HG02571 (cell line): ENCODE measurements around the gene BOLL.
"Not testable (repeated sequence)": the region's sequence is repeated elsewhere in the genome, so short reads cannot be mapped to it uniquely, and the experiment has no call there.

ENCODE experiments used
- ATAC-seq: cut with Tn5 transposase; IDR thresholded peaks from one replicate; pipeline ENCODE4 v1.9.1; 2021; ENCODE audit warnings: mild to moderate bottlenecking, moderate library complexity; ENCODE audit not compliant: unreplicated experiment

BOLL gene

DNA sequence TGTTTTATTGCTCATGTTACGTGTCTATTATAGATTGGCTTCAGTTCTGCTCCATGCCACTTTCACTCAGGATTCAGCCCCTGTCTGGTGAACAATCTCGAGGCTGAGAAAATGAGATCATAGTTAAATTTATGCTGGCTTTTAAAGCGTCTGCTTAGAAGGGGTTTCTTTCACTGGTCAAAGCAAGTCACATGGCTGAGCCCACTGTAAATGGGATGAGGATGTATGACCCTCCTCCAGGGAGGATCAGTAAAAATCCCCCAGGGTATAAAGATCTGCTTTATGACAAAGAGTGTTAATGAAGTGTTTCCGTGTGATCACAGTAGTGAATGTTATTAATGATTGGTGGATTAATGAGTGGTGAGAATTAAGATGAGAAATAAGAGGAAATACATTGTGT is 13.1 kb upstream of the BOLL start:
- no peak for ATAC-seq

DNA sequence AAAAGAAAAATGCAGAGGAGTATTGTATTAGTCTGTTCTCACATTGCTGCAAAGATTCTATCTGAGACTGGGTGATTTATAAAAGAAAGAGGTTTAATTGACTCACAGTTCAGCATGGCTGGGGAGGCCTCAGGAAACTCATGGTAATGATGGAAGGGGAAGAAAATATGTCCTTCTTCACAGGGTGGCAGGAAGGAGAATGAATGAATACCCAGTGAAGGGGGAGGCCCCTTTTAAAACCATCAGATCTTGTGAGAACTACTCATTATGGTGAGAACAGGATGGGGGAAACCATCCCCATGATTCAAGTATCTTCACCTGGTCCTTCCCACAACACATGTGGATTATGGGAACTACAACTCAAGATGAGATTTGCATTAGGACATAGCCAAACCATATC is 10.2 kb upstream of the BOLL start:
- no peak for ATAC-seq

DNA sequence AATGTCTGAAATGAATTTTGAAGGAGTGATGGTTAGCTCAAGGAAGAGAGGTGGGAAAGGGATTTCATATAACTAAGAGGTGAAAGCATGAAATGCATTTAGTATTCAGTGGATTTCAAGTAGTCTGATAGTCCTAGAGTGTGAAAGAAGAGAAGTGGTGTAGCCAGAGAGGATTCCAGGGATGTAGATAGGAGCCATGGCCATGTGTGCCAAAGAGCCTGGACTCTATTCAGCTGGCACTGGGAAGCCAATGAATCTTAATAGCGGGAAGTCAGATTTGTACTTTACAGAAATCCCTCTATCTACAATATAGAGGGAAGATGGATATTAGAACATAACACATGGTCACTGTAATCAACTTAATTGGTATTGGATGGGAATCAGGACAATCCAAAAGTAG is 8.3 kb upstream of the BOLL start:
- no peak for ATAC-seq

DNA sequence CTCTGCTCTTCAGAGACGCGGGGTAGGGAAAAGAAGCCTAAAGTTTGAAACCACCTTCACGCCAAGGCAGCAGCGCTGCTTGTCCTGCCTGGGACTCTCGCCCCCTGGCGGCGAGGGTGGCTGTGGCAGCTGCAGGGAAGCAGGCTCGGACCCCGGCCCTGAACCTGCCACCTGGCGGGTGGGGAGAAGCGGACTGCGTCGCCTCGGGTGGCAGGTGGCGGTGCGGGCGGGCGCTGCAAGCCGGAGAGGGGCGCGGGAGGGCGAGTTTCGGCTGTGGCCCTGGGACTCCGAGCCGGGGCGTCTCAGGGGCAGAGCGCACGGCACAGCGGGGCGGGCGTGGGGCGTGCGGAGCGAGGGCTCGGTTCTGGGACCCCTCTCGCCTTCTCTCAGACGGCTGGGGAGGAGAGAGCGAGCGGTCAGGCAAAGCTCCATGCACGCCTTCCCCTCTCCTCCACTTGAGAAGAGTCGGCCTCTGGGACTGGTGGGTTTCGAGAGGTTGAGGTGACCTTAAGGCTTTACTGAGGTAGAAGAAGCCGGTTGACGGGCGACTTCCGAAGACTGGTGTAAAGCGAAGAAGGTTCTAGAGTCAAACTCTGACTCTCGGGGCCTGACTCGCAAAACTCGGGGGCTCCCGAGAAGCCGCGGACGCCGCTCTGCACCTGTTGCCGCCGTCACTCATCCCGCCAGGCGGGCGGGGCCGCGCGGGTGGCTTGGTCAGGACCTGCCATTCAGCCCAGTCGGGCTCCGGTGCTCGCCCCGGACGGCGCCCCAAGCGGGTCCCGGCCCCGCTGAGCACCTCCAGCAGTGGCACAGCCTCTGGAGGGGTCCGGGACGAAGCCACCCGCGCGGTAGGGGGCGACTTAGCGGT is 1.1 kb upstream of the BOLL start:
- no peak for ATAC-seq

DNA sequence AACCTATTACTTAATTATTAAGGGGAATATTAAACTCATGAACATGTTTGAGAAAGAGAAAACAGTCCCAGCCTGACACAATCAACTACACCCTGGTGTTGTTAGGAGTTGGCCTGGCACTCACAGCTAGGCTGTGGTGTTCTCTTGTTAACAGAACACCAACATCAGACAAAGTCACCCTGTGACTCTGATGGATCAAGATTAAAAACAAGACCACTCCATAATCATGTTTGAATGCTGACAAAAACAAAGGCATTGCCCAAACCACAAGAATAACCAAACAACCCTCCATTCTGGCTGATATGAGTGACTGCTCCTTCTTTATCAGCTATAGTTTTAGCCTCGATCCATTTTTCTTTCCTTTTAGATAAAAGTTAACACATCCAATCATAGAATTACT is 3.0 kb downstream of the BOLL start:
- ATAC-seq = no peak

DNA sequence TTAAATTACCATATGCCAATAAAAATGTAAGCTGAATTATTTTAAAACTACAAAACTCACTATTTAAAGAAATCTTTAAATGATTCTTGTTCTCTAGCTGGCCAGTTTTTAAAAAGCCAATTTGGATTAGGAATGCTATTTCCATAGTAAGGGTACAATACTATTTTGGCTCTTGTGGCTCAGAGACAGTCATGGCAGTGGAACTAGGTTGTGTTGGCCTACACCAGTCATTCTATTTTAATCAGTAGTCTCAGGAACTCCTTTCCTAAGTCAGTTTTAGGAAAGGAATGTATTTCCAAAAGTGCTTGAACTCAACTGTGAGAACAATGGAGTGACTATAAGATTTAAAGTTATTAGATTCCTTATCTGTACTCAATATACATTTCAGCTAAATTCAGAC is 5.9 kb downstream of the BOLL start:
- no peak for ATAC-seq

DNA sequence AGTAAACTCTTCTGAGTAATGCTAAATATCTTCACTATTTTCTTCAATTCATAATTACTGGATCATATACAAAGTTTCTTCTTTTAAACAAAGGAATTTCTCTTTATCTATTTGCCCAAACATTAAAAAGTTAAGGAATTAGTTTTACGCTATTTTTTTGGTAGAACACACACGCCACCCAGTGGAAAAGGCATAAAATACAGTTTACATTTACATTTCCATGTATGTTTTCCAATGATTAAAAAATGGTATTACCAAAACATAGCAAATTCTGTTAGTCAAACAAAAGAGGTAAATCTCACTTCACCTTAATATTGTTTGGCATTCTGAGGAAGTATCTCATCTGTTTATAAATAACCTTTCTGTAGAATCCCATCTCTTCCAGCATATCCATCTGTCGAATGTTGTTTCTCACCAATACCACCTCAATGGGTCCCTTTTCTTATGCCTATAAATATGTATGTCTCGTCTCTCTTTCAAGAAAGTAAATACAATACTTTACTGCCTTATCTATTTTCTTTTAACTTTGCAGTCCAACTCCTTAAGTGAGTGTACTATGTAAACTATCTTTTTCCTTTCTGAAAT is 7.2 kb downstream of the BOLL start:
- no peak for ATAC-seq

DNA sequence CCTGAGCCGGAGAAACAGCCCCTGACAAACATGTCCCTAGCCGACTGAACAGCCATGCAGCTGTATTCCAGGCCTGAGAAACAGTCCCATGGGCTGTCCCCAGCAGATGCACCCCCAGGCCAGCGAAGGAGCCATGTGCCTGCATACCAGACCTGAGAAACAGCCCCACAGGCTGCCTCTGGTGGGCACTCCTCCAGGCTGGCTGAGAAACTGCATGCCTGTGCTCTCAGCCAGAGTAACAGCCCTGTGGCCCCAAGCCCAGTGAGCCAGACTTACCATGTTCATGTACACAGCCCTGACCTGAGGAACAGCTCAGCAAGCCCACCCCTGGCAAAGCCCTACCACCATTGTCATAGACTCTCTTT is 24.8 kb downstream of the BOLL start:
- no peak for ATAC-seq

DNA sequence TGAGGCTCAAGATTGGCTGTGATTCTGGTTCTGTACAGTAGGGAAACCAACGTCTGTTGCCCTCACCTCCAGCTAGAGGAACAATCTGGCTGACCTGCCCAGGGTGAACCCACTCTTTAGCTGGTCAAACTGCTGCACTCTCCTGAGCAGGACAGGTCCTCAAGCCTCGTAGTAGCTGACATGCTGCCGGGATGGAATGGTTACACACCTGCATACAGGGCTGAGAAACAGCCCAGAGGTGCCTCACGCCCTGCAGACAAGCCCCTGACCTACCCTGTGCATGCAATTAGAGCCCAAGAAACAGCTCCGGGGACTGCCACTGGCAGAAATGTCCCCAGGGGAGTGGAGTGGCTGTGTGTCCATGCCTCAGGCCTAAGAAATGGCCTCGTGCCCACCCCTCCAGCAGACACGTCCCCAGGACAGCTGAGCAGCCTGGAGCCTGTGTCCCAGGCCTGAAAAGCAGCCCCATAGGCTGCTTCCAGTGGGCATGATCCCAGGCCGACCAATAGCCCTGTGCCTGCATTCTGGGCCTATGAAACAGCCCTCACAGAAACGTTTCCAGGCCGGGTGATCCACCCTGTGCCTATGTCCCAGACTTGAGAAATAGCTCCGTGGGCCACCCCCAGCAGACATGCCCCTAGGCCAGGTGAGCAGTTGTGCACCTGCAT is 25.4 kb downstream of the BOLL start:
- no peak for ATAC-seq

DNA sequence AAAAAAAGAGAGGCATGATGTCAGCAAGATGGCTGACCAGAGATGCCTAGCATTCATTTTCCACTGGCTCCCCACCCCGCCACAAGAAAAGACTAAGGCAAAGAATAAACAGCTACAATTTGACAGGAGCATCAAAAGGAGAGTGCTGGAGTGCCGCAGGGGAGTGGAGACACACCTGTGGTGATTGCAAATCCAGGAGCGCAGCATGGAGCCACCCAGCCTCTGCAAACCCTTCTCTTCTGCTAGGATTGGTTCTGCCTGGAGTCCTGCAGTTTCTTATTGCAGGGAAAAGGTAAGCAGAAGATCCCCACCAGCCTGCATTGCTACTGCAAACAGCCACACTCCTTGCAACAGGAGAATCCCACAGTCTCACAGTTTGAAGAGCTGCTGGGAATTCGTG is 26.1 kb downstream of the BOLL start:
- ATAC-seq = no peak

DNA sequence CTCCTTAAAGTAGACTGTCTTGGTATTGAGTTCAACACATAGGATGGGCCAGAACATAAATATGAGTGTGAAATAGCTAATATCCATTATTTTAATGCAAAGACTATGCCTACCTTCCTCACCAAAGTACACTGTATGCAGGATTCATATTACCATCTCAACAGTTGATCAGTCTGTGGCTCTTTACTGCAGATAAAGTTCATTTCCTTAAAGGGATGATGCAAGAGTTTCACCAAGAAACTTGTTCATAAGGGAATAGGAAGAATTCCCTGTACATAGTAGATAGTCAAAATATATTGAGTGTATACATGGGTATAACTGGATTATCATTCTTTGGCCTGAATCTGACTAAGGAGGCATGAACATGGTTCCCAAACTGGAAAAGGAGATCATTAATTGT is 44.9 kb downstream of the BOLL start:
- no peak for ATAC-seq

DNA sequence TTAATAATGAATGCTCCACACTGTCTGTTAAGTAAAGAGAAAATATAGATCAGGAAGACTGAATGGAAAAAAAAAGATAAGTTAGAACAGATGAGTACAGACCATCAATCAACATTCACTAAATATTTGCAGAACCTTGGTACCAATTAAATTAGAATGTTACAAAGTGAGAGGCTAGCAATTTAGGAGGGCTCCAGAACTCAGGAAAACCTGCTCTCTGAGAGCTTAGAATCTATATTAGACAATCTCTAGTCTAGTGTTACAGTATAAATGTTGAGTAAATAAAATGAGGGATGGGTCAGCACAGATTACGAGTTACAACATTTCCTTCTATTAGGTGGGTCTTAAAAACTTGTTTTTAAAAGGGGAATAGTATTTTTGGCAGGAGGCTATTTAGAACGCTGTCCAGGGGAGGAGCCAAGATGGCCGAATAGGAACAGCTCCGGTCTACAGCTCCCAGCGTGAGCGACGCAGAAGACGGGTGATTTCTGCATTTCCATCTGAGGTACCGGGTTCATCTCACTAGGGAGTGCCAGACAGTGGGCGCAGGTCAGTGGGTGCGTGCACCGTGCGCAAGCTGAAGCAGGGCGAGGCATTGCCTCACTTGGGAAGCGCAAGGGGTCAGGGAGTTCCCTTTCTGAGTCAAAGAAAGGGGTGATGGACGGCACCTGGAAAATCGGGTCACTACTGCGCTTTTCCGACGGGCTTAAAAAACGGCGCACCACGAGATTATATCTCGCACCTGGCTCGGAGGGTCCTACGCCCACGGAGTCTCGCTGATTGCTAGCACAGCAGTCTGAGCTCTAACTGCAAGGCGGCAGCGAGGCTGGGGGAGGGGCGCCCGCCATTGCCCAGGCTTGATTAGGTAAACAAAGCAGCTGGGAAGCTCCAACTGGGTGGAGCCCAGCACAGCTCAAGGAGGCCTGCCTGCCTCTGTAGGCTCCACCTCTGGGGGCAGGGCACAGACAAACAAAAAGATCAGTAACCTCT is 56.3 kb downstream of the BOLL start:
- ATAC-seq = not testable (repeated sequence)

DNA sequence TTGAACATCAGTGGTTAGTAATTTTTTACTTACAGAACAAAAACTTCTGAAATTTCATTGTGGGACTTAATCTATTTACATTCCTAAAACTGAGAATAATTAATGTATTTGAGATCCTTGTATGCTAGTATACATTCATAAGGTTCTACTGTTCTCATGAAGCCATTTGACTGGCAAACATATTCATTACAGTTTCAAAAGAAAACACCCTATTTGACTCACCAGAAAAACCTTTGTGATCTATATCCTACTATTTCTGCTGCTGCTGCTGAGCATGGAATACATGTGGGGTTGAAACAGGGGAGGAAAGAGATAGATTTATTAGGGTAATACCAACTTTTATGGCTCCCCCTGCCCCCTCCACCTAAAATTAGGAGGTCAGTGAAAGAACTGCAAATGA is 58.1 kb downstream of the BOLL start:
- ATAC-seq = no peak

DNA sequence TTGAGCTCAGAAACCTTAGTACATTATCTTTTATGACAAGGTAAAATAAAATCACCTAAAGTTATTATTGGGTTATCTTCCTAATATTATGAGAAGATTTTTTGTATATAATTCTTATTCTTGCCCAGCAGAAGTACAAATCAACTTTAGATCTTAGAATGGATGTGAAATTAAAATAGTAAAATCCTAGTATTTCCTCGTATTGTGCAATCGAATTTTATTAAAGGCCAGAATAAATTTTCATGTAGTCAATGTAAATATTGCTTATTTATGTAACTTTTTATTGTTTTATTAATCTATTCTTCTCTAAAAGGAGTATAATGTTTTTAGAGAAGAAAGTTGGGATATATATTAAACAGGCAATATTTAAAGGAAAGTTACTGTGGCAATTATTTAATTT is 67.3 kb downstream of the BOLL start:
- no peak for ATAC-seq

DNA sequence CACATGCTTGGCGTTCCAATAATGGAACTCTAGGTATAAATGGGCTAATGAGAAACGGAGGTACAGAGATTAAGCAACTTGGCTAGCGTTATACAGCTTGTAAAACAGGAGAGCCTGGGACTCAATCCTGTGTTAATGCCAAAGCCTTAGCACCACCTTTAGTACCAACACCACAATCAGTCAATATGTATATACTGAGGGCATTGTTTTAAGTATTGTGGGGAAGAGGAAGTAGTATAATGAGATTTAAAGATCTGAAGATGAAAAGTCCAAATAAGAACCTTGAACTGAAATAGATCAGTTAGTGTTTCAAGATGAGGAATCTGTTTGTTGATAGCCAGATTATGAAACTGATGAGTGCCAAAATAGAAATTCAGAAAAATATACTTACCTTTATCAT is 71.8 kb downstream of the BOLL start:
- ATAC-seq = no peak

DNA sequence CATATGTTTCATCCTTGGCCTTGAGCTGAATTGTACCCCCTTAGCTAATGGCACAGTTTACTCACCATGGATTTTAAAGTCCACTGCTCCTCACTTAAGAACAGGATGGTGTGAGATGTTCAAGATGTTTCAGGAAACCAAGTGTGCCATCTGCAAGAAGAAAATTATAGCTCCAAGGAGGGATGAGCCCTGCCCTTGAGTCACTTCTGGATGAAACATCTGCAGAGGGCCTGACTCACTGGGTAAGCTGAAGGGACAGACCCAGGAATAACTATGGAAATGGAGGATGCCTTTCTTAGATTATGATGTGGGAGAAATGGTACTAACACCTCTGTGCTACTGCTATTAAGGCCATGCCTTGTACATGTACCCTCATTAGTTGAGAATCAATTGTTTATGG is 73.5 kb downstream of the BOLL start:
- no peak for ATAC-seq

DNA sequence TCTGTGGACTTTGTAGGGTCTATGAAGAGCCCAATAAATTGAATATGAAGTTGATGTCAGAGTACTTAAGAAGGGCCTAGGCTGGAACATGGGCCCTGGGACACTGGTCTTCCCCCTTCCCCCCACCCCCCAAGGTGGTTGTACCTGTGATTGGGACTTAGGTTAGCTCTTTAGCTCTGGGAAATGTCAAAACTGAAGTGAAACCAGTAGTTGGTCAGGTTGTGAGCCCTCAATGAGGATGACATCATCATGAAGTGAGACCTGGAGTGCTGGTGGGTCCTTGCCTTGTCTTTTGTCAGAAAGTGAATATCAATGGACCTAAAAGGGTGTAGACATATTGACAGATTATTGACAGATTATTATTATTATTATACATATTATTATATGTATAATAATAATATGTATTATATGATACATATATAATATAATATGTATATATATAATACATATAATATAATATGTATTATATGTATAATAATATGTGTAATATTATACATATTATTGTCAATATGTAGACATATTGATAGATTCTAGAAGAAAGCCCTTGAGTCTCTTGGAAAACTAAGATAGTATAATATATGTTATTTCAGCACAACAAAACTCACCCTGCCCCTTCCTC is 74.6 kb downstream of the BOLL start:
- peak; percentile 83 for ATAC-seq

DNA sequence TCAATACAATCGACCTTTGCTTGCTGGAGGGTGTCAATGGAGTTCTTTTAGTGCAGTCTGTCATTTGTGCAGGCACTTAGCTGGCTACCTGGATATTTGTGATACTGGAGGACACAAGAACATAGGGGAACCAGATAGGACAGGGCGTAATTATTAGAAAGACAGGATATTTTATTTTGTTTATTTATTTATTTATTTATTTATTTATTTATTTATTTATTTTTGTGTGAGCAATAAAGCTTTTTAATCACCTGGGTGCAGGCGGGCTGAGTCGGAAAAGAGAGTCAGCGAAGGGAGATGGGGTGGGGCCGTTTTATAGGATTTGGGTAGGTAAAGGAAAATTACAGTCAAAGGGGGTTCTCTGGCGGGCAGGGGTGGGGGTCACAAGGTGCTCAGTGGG is 76.0 kb downstream of the BOLL start:
- not testable (repeated sequence) for ATAC-seq

DNA sequence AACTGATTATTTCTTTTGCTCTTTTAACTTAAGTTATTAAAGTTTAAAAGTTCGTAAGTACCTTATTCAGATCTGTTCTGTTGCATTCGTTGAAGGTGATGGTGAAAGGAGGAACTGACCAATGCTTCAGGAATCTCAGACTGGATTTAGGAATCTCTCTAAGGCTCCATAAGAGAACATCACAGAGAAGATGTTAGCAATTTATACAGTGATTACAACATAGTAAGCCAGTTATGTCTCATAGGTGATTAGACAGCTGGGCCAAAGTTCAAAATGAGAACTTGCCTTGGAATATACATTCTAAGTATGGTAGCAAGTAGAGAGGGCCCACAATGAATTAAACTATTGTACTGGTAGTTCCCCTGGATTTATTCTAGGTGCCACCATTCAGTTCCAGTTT is 76.8 kb downstream of the BOLL start:
- ATAC-seq = no peak

DNA sequence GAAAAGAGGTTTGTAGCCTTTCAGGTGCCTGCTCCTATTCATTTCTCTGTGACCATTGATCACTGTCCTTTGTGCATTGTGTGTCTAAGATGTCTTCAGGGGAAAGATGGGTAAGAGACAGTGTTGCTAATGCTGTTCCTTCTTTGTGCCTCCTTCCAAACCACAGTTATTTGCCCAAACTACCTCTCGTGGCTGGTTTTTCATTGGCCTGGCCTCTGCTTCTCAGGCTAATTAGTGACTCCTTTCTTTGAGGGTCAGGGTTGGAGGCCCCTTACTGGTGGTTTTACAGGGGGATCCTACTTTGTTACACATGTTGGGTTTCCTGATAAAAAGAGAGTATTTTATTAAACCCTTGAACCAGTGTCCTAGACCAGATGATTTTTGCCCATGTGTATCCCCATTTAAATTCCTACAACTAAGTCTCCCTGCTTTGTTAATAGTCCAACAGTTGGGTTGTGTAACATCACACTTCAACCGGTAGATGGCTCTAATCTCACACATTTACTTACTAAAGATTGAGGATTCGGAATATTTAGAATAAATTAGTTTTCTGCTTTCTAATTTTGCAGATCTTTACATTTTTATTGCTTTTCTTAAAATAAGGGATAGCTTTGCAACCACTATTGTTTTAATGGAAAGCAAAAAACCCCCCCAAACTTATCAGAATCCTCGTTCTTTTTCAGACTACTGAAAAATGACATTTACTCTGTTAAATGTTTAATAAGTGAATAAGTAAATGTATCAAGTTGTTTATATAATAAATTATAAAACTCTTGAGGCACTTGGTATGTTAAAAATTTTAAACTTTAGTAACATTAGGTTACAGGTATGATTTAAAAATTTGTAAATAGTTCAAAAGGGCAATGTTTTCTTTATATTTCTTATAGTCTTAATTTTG is 77.6 kb downstream of the BOLL start:
- no peak for ATAC-seq
